Head of caudate nucleus (tissue), 42 donors: ENCODE measurements around the gene SYNRG.
A peak's percentile ranks its signal among the peaks of the same experiment; 100 is the strongest.
"Not testable (repeated sequence)": the region's sequence is repeated elsewhere in the genome, so short reads cannot be mapped to it uniquely, and the experiment has no call there.

Experiments
- DNase-seq, 42 donors: peaks; one replicate each; pipeline versions ENCODE4 v3.0.0 to v3.0.0-alpha.2; 2020 to 2021; ENCODE audit warnings: mixed read lengths in 7 of 42
- intact Hi-C: fragments of 100-400 bp; cut with DNase I; formaldehyde crosslinking; loops from one replicate; pipeline ENCODE4 v1.15.0; 2022

Gene SYNRG, protein sequence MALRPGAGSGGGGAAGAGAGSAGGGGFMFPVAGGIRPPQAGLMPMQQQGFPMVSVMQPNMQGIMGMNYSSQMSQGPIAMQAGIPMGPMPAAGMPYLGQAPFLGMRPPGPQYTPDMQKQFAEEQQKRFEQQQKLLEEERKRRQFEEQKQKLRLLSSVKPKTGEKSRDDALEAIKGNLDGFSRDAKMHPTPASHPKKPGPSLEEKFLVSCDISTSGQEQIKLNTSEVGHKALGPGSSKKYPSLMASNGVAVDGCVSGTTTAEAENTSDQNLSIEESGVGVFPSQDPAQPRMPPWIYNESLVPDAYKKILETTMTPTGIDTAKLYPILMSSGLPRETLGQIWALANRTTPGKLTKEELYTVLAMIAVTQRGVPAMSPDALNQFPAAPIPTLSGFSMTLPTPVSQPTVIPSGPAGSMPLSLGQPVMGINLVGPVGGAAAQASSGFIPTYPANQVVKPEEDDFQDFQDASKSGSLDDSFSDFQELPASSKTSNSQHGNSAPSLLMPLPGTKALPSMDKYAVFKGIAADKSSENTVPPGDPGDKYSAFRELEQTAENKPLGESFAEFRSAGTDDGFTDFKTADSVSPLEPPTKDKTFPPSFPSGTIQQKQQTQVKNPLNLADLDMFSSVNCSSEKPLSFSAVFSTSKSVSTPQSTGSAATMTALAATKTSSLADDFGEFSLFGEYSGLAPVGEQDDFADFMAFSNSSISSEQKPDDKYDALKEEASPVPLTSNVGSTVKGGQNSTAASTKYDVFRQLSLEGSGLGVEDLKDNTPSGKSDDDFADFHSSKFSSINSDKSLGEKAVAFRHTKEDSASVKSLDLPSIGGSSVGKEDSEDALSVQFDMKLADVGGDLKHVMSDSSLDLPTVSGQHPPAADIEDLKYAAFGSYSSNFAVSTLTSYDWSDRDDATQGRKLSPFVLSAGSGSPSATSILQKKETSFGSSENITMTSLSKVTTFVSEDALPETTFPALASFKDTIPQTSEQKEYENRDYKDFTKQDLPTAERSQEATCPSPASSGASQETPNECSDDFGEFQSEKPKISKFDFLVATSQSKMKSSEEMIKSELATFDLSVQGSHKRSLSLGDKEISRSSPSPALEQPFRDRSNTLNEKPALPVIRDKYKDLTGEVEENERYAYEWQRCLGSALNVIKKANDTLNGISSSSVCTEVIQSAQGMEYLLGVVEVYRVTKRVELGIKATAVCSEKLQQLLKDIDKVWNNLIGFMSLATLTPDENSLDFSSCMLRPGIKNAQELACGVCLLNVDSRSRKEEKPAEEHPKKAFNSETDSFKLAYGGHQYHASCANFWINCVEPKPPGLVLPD (N-terminal part only)

GRCh38 chr17:37609170-37610040, at the start of gene SYNRG:
Gene SYNRG, minus strand, starts transcription at chr17:37609418. Its CDS starts 63 bp downstream, at chr17:37609355.
- DNase-seq = peak; percentile 94 to 99 (median 97)
- intact Hi-C loops = loop anchor here (2.0 to 5.0 kb wide), 2 partner anchors 117 to 1009 kb away; partner anchors contain the start of gene MRM1

DNA sequence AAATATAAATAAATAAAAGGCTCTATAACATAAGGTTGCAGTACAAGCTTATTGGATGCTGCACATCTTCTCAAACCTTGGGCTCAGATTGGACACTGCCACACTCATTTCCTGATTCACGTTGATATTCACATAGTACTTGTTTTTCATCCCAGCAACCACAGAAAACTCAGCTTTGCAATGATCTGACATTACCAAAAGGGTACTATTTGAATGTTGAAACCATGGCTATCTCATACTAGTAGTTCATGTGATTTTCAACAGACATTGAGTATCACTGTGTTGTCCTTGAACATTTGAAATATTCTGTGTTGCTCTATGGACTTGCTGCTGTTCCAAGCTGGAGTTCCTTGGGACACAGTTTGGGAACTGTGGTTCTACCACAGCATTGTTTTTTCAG, 48.0 kb upstream of the SYNRG start:
- intact Hi-C loops = no loop called here
- no peak for DNase-seq

GRCh38 chr17:37651849-37652248, 42.6 kb upstream of the SYNRG start:
- intact Hi-C loops = no loop called here

DNA sequence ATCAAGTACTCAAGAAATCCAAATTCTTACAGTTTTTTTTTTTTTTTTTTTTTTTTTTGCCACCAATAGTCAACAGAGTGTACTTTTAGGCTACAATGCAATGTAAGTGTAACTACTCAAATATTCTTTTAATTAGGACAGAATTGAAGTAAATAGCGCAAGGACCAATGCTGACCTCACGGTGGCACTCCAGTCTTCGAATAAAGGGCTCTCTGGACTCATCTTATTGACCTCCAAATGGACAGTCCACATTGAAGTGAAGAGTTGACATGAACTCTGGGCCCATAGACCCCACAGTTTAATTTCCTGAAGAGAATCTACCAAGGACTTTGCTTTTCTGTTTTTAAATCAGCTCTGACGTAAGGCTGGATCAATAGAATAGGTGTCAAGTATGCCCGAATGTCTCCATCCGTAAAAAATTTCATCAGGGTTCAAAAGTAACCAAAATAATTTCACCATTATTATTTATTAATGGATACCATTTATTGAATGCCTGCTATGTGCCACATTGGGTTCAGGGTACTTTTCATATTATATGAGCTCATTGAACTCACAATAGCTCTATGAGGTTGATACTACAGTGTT, 41.3 kb upstream of the SYNRG start:
- intact Hi-C loops = no loop called here

More at GRCh38 chr17:37651849-37652248, 42.6 kb upstream of the SYNRG start:
- DNase-seq = no peak

GRCh38 chr17:37648555-37648954, 39.3 kb upstream of the SYNRG start:
- DNase-seq = no peak
- intact Hi-C loops = no loop called here

More for the DNA sequence above, 41.3 kb upstream of the SYNRG start:
- peak in 18 of 42 donors; percentile 8 to 61 (median 26) for DNase-seq

DNA sequence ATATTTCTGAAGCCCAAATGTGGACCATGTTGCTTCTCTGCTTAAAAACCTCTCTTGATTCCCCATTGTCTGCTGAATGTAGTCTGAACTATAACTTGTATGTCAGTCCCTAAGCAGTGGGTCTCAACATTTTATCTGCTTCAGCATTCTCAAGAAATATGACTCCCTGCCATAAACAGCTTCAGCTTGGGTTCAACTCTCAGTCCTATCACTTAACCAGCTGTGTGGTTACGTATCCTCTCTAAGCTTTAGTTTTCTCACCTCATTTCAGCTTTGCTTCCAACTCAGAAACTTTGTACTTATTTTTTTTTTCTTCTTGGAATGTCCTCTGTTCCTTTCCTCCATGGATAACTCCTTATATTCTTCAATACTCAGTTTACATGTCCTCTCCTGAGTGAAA, 38.6 kb upstream of the SYNRG start:
- no peak for DNase-seq
- intact Hi-C loops = no loop called here

GRCh38 chr17:37643869-37644268, 34.7 kb upstream of the SYNRG start:
- intact Hi-C loops = no loop called here
- DNase-seq = no peak

- intact Hi-C loops = no loop called here
These were observed 34.0 kb upstream of the SYNRG start, which contains the start of gene DDX52 for GRCh38 chr17:37643118-37643766. Gene DDX52, minus strand, starts transcription at chr17:37643446. Its CDS starts 26 bp downstream, at chr17:37643420.

DNA sequence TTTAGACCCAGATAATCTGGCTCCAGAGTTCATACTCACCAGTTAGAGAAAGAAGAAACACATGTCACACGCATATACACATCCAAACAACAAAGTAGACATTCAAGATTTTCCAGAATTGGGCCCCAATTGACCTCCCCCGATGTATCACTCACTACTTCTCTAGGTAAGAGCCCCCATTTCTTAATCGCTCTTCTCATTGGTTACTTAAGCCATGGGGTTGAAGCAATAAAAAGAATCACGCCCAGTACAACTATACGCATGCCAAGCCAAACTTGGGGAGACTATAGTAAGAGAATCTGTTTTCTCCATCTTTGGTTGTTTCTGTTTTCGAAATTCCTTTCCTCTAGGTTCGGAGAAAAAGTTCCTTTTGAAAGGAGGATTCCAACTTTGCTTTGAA, 33.5 kb upstream of the SYNRG start:
- intact Hi-C loops = no loop called here

More at GRCh38 chr17:37643118-37643766, 34.0 kb upstream of the SYNRG start, which contains the start of gene DDX52:
- DNase-seq = peak; percentile 79 to 95 (median 89)

DNA sequence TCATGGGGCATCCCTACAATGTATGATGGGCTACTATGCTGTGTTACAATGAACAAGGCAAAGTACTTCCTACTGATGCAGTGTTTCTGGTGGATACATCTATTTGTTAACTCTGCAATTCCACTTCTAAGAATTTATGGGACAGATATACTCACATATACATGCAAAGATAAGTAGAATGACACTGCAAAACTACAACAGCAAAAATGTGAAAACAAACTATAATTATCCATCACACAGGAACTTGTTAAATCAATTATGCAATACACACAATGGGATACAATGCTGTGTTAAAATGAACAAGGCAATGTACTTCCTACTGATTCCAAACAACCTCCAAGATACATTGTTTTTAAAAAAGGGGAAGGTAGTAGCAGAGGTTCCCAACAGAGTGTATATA, 30.8 kb upstream of the SYNRG start:
- intact Hi-C loops = no loop called here
- DNase-seq = no peak

More for the DNA sequence above, 33.5 kb upstream of the SYNRG start:
- DNase-seq = peak in 1 of 42 donors; percentile 3

- no peak for DNase-seq
- intact Hi-C loops = no loop called here
These were observed 28.7 kb upstream of the SYNRG start for GRCh38 chr17:37637956-37638355.

DNA sequence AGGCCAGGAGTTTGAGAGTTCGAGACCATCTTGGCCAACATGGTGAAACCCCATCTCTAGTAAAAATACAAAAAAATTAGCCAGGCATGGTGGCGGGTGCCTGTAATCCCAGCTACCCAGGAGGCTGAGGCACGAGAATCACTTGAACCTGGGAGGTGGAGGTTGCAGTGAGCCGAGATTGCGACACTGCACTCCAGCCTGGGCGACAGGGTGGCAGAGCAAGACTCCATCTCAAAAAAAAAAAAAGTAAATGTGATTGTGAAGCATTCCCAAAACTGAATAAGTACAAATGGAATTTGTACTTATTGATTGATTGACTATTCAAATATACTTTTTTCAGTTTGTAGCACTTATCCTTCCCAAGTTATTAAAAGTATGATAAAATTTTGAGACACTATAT, 7.2 kb upstream of the SYNRG start:
- DNase-seq, intact Hi-C loops: not testable (repeated sequence)

DNA sequence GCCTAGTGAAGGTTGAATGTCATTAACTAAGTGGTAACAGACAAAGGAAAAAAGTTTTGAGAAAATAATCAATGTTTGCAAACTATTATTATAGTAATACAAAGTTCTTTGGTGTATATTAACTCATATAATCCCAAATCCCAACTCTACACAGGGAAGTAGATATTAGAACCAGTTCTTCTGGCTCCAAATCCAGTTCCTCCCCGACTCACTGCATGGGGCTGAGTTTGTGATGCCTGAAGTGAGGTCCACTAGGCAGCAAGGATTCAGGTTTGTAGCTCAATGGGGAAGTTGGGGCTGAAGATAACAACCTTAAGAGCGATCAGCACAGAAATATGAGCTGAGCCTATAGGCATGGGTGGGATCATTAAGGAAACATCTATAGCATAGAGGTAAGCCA, 5.6 kb upstream of the SYNRG start:
- intact Hi-C loops = loop anchor here (5.0 kb wide), 1 partner anchor 123 kb away; no protein-coding TSS in a partner anchor
- DNase-seq = no peak

DNA sequence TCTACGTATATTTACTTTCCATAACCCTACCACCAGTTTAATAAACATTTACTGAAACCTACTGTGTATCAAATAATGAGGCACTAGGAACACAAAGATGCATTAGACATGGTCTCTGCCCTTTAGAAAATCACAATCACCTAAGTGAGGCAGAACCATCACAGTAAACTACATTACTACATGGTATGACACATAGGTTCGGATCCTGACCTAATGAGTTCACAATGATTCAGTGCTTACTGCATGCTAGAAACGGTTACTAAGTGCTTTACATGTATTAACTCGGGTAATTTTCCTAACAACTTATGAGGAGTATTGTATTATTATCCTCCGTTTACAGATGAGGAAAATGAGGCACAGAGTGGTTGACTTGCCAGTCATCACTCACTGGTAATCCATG, 5.2 kb upstream of the SYNRG start:
- intact Hi-C loops = loop anchor here (5.0 kb wide), 1 partner anchor 122 kb away; no protein-coding TSS in a partner anchor

GRCh38 chr17:37610971-37611370, 1.8 kb upstream of the SYNRG start:
- intact Hi-C loops = loop anchor here (5.0 kb wide), 1 partner anchor 119 kb away; no protein-coding TSS in a partner anchor
- DNase-seq = no peak

More for the DNA sequence above, 5.2 kb upstream of the SYNRG start:
- no peak for DNase-seq

- DNase-seq = not testable (repeated sequence)
- intact Hi-C loops = loop anchor here (5.0 kb wide), 1 partner anchor 118 kb away; no protein-coding TSS in a partner anchor
These were observed 813 bp upstream of the SYNRG start for GRCh38 chr17:37610041-37610420.
